Measurements from ENCODE around the gene EMP1.
A peak's percentile ranks its signal among the peaks of the same experiment; 100 is the strongest.

EMP1 gene

DNA sequence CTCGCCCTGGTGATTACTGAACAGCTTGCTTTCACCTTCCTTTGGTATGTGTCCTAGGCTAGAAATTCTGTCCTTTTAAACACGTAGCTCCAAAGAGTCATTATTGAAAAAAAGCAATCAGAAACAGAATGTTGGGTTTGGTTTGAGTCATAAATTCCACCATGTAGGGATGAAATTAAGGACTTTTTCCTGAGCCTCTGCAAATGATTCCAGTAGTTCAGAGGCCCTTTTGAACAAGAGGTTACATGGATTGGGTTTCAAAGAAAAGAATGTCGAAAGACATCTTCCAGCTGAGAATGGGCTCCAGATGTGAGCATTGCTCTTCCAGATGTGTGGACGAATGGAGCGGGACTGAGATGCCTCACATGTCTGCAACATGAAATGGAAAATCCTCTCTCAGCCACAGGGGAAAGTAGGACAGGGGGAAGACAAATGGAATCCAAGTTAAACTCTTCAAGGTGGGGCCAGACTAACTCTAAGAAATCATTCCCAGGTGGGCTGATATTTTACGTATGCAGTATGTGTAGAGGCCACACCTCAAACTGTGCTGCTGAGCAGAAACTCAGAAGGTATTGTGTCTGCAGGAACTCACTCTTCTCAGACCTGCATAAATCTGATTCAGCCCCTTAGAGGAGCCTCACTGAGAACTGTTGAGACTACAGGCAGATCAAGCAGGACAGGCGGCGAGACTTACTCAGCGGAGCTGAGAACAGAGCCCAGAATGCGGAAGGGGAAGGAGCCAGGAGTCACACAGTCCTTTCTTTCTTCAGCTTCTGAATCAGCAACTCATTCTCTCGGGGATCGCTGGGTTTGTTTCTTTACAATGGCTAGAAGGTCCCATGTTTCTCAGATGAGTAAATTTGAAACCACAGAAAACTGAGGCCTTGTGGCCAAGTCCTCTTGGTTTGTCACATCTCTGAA is 23.3 kb upstream of the EMP1 start:
- DNase-seq, result no peak

DNA sequence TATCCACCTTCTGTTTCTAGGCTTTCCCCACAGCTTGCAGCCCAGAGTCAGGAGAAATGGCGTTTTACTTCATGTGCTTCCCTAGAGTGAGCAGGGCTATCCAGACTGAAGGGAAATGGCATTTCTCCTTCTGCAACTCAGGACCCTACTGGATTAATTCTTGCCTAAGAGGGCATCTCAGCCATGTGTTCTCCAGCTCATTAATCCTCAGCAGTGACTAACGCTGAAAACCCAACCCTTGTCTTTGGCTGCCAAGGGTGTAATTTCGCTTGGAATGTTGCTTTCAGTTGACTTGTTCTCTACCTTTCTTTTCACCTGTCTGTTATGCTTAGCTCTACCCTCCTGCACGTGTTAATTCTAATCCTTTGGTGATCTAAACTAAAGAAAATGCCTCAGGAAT is 21.0 kb upstream of the EMP1 start:
- DNase-seq, result no peak

DNA sequence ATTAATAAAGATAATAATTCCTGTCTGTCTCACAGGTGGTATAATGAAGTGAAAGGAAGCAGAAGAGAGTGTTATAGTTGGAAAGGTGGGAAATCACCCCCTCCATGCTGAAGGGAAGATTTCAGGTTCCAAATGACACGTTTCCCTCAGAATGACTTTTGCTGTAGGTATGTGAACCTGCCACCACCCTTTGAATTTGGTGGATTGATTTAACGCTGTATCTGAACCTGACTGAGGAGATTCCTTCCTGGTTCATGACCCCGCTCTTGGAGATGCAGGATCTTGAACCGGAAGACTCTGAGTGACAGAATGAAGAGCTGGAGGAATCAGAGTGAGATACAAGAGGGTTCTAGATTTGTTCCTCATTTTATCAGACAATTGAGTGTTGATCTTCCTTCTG is 20.3 kb upstream of the EMP1 start:
- no peak for DNase-seq

DNA sequence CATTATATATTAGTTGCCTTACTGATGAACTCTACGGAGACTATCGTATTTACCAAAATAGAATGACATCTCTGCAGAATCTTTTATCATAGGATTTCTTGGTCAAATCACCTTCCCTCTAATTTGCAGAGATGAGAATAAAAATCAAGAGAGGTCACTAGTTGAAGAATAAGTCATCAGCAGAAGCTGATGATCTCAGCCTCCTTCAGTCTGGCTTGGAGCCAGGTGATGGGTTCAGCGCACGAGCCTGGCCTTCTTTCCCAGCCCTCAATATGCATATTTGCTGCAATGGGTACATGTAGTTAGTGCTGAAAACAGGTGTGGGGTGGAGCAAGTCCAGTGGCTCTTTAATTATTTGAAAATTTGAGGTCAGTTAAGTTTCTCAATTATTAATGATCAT is 19.2 kb upstream of the EMP1 start:
- DNase-seq, result no peak

DNA sequence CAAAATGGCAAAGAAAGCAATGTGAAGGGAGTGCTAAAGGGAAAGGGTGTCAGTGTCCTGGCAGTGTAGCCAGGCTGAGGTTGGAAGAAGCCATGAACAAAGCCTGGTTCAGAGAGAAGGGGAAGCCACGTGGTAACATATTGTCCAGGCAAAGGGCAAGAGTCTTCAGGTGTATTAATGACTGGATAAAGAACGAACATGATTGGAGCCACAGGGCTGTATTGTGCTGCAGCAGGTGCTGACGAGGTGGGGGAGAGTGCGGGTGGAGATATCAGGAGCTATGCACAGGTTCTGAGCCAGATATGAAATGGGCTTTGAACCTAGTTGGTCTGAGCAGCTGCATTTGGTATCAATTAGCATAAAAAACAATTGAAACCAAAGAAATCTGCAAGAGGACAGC is 18.6 kb upstream of the EMP1 start:
- DNase-seq, result no peak

DNA sequence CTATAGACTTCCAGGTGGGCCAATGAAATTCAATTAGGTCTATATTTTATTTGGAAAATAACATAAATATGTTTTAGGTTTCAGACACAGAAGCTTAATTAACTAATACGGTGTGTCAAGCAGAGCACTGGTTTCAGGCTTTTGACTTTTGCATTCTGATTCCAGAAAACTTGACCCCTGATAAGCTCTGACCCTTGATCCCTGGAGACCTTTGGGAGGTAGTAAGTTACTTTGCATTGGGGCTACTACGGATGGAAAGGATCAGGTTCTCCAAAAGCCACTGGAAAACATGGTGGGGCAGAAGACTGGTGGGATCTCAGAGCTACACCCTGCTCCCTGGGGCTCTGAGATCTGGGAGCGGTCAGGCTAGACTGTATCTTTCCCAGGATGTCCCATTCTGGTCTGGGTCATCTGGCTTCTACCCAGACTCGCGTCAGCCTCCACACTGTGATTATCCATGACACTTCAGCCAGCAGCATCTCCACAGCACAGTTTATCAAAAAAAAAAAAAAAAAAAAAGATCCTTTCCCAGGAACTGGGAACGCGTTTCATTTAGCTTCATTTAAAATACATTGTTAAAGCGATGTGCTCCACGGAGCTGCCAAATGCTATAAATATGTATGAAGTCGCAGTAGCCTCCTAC is 17.8 kb upstream of the EMP1 start:
- DNase-seq, result no peak

DNA sequence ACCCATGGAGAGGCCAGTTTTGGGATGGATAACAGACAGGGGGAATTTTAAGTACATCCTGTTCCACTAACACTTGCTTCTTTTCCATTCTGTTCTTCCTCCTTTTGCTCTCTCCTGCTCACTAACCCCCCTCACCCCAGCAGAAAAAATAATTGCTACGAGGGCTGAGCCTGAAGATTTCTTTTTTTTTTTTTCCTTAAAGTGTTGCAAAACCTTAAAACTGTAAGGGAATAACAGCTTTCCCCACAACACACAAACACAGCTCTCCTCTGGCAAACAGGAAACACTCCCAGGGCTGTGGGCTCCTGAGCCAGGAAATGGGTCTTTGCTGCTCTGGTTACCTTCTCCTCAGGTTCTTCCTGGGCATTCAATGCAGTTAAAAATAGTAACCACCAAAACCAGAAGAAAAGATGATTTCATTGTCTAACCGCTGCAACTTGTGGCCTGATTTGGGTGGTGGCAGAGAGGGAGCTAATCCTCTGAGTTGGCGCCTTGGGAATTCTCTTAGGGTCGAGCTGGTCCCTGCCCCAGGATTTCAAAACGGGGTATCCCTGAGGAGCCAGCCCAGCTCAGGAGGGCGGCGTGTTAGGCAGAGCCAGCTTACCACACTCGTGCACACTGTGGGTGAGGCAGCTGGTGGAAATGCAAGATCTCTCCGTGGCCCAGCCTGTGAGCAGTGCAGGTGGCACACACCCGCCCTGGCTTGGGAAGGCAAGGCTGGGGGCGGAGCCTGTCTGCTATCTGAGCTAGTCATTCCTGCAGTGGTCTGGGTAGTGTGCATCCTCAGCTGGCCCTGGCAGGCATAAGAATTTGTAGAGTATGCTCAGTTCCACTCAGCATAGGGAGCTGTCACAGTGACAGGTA is 17.1 kb upstream of the EMP1 start:
- DNase-seq, result peak; percentile 50

DNA sequence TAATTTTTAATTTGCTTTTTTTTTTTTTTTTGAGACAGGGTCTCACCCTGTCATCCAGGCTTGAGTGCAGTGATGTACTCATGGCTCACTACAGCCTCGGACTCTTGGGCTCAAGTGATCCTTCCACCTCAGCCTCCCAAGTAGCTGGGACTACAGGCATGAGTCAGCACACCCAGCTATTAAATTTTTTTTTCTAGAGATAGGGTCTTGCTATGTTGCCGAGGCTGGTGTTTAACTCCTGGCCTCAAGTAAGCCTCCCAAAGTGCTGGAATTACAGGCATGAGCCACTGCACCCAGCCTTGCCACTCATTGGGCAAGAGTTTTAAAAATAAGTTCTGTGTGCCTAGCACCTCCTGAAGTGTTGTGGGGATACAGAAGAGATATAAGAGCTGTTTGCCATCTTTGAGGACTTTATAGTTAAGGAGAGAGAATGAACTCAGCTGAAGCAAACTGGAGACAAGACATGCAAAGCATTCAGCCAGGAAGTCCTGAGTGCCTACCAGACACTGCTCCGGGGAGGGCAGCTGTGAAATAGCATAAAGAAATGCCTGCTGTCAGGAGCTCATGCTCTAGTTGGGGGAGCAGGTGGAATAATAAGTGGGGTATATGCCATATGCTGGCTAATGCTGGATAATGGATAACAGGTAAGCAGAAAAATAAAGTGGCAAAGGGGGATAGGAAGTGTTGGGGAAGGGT is 15.0 kb upstream of the EMP1 start:
- no peak for DNase-seq

DNA sequence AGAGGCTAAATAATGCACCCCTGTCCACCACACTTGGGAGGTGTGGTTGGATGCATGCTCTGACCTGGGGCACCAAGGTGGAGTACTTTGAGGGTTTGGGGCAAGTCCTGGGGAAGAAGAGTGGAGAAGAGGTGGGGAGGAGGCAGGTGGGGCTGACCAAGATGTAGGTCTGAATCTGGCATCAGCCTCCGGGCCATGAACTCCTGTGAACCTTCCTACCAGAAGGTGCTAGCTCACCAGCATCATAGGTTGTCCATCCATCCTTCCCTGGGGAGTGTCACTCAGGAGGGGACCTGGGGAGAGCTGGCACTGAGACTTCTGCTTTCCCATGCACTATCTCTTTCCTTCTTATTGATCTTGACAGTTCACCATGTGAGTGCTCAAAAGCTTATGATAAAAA is 13.6 kb upstream of the EMP1 start:
- no peak for DNase-seq

DNA sequence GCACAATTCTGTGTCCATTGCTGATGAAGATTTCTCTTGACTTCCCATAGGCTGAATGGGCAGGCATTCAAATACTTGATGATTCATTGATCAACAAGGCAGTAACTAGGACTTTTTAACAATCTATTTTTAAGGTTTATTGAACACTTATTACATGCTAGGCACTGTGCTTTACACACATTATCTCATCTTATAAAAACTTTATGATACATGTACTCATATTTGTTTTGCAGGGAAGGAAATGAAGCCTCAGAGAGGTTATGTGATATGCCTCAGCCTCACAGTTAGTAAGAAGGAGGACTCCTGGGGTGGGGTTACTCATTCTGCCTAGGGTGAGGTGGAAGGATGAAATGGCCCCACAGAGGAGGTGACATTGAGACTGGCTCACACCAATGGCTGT is 12.9 kb upstream of the EMP1 start:
- DNase-seq, result no peak

DNA sequence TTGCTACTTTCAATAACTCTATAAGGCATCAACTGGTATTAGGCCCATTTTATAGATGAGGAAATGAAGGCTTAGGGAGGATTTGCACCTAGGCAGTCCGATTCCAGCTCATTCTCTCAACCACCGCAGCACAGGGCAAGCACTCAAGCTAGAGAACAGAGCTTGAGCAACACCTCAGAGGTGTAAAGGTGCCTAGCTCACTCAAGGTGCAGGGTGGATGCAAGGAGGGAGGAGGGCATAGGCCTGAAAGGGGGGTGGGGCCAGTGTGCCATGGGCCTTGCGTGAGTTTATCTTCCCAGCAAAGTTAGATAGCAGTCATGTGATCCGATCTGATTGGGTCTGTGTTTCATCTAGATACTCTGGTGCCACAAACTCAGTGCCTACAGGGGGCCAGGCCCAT is 10.2 kb upstream of the EMP1 start:
- no peak for DNase-seq

DNA sequence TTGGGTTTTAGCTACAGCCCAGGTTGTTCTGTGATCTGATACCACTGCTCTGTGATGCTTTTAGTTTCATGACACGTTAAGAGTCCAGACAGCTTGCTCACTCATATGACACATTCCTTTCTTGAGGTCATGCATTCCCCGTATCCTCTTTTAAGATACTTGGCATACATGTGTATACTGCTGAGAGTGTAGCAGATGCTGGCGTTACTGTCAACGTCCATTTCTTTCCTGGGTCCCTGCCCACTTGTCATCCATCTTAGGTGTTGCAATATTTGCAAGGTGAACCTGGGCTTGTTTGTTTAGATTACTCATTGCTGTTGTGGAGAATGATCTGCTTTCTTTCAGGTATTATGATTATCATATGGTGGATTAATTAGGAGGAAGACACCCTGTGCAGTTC is 9.1 kb upstream of the EMP1 start:
- no peak for DNase-seq

DNA sequence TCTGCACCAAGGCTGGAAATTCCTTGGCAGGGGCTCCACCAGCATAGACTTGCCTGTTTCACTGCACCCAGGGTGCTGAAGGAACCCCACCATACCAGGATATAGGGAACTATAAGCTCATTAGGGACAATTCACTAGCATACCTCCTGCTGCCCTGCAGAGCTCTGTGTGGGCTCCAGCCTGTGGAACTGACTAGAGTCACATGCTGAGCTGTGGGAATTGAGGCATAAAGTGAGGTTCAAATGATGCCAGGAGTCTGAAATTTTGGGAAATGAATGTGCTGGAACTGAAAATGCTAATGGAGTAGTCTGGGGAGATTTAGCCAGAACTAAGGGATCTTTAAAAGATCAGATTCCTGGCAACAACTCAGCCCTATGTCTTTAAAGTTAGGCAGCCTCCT is 7.3 kb upstream of the EMP1 start:
- DNase-seq, result no peak

DNA sequence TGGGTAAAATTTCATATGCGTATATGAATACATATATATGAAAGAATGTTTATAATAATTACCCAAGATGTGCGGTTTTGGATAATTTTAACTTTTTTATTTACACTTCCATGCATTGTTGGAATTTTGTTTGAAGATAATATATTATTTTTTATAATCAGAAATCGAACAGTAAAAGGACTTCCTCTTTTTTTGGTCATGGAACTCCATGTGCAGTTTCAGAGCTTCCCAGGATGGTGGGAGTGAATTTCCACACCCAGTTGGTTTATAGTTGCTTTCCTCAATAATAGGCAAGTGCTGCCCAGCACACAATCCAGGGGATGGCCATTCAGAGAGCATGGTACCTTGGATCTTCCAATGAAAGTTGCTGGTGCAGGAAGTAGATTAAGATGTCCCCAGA is 6.3 kb upstream of the EMP1 start:
- no peak for DNase-seq

DNA sequence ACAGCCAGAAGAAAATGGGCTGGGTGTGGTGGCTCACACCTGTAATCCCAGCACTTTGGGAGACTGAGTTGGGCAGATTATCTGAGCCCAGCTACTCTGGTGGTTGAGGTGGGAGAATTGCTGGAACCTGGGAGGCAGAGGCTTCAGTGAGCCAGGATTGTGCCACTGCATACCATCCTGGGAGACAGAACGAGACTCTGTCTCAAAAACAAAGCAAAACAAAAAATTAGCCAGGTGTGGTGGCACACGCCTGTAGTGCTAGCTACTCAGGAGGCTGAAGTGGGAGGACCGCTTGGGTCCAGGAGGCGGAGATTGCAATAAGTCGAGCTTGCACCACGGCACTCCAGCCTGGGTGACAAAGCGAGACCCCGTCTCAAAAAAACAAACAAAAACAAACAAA is 3.8 kb upstream of the EMP1 start:
- no peak for DNase-seq

DNA sequence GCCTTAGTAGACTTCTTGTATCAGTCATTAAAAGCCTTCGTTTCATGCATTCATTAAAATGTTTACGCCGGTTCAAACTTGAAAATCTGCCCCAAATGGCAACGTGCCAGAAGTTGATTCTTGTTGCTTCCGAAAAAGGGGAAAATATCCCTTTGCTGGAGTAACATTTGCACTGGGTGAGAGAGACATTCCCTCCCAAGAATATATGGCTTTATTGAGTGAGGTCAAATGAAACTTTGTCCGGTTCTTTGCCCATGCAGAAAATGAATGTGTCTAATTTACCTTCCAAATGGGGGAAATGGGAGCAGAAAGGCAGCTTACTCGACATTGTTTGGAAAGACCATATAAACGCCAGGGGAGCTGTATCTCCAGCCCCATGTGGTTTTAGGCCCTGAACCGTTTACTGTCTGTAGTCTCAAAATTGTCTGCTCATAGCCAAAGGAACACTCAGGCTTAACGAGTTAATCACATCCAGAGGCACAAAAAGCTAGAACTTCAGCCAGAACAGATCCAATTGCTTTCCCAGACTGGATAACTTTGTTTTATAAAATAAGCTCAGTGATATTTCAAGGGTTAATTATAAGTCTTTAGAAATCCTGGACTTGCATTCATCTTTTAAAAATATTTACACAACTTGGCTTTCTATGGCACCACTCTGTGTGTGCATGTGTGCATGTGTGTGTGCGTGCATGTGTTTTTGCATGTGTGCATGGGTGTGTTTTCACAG is 2.9 kb upstream of the EMP1 start:
- DNase-seq, result no peak

DNA sequence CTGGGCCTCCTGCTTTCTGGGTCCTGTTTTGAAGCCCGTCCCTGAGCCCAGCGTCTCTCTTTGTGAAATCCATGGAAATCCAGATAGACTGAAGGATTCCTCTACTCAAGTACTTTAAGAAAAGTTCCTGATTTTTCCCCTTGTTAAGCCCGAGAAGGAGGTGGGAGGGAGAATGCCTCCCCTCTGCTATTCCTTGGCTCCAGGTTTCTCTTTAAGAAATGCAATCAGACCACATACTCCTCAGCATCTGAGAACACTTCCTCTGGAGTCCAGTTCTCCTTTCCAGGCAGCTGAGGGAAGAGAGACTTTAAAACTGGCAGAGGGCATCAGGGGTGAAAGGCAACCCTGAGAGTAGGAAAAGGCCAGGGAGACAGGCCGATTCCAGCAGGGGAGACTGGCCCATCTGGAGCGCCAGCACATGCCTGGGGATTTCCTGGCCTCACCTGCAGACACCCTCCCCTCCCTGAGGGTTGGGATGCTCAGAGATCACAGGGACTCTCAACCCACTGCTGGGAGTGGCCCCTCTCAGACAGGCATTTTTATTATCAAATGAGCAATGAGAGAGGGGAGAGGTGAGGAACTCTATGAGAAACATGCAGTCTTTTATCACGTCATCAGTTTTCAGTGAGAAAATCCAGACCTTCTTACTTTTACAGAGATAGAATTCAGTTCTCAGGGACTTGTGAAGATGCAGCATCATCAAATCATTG is 2.0 kb upstream of the EMP1 start:
- no peak for DNase-seq

DNA sequence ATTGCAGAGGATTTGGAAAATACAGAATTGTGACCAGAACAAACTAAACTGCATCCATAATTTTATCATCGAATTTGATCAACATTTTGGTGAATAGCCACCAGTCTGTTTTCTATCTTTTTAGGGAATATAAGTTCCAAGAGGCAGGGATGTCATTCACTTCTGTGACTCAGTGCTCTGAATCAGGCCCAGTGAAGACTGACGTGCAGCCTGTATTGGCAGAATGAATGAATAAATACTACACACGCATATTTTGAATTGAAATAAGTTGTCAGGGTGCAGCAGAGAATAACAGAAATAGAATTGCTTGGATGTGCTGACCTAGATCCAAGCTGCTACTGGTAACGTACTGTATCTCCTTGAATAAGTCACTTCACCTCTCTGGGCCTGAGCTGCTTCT is 1.3 kb upstream of the EMP1 start:
- DNase-seq, result no peak

DNA sequence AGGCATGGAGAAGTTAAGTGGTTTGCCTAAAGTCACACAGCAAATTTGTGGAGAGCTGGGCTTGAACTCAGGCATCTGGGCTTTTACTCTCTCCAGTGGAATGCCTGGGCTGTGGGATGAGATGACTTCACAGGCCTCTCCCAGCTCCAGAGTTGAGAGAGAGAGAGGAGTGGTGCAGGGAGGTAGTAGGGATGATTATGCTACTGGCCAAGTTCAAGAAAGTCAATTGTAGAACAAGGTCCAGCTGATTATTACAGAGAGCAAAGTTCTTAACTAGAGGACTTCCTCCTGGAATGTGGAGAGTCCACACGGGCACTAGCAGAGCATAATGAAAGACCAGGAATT is 769 bp upstream of the EMP1 start:
- DNase-seq, result no peak

DNA sequence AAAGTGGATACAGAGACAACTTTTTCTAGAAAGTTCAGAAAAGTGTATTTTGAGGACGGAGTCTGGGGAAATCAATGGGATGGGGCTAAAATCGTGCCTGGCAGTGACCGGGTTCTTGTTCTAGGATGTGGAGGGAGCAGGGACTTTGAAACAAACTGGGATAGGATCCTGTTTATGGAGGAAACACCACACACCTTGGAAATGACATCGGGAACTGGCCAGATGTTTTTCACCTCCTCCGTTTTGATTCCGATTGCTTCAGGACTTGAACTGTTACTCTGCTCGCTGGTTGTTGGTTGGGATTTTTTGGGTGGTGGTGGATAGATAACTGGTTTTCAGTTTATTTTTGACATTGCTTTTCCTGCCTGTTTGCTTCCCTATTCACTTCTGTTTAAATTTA is 506 bp downstream of the EMP1 start:
- DNase-seq, result no peak

DNA sequence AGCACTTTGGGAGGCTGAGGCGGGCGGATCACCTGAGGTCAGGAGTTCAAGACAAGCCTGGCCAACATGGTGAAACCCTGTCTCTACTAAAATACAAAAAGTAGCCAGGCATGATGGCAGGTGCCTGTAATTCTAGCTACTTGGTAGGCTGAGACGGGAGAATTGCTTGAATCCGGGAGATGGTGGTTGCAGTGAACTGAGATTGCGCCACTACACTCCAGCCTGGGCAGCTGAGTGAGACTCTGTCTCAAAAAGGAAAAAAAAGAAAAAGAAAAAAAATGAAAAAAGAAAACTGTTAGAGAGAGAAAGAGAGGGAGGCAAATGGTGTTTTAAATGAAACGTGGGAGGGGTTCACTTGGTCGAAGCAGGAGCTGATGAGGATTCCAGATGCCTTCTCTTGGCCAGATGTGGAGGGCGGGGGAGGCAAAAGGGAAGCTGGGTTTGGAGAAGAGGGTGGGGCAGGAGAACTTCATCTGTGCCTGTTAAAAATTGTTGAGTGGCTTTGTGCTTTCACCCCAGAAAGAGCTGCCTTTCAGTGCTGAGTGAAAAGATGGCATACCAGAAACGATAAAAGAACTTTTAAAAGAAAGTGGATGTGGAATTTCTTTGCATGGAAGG is 1.1 kb downstream of the EMP1 start:
- DNase-seq, result no peak
